GM19324 (cell line): ENCODE measurements around the gene MAB21L3.

Experiments
- ATAC-seq: cut with Tn5 transposase; IDR thresholded peaks from one replicate; pipeline ENCODE4 v1.9.1; 2021; ENCODE audit warnings: mild to moderate bottlenecking, moderate library complexity; ENCODE audit not compliant: unreplicated experiment, low FRiP score

Gene MAB21L3

GRCh38 chr1:116107371-116107770 is 3.8 kb upstream of the MAB21L3 start:
- ATAC-seq = no peak

- ATAC-seq = no peak
These were observed 374 bp downstream of the MAB21L3 start for GRCh38 chr1:116111524-116112021.

- no peak for ATAC-seq
These were observed 1.4 kb downstream of the MAB21L3 start for GRCh38 chr1:116112388-116113140.

GRCh38 chr1:116113615-116114014 is 2.4 kb downstream of the MAB21L3 start:
- no peak for ATAC-seq

- no peak for ATAC-seq
These were observed 4.6 kb downstream of the MAB21L3 start for GRCh38 chr1:116115476-116116439.

GRCh38 chr1:116118471-116118870 is 7.3 kb downstream of the MAB21L3 start:
- ATAC-seq = no peak

- no peak for ATAC-seq
These were observed 8.7 kb downstream of the MAB21L3 start for GRCh38 chr1:116119876-116120275.

GRCh38 chr1:116122955-116123757 is 12.0 kb downstream of the MAB21L3 start:
- no peak for ATAC-seq

GRCh38 chr1:116123837-116124533 is 12.8 kb downstream of the MAB21L3 start:
- ATAC-seq = no peak

GRCh38 chr1:116125758-116126157 is 14.6 kb downstream of the MAB21L3 start:
- ATAC-seq = no peak

- ATAC-seq = no peak
These were observed 15.1 kb downstream of the MAB21L3 start for GRCh38 chr1:116126281-116126680.

- ATAC-seq = no peak
These were observed 16.1 kb downstream of the MAB21L3 start for GRCh38 chr1:116127123-116127847.

GRCh38 chr1:116127848-116128540 is 16.8 kb downstream of the MAB21L3 start:
- no peak for ATAC-seq

- ATAC-seq = no peak
These were observed 17.5 kb downstream of the MAB21L3 start for GRCh38 chr1:116128664-116129063.

- no peak for ATAC-seq
These were observed 18.3 kb downstream of the MAB21L3 start for GRCh38 chr1:116129537-116129936.

- no peak for ATAC-seq
These were observed 19.2 kb downstream of the MAB21L3 start for GRCh38 chr1:116130356-116130755.

GRCh38 chr1:116131170-116131569 is 20.0 kb downstream of the MAB21L3 start:
- ATAC-seq = no peak

- ATAC-seq = no peak
These were observed 20.8 kb downstream of the MAB21L3 start for GRCh38 chr1:116131866-116132605.
